ENCODE results near the gene DLX3. TPM values are rescaled to one million over a fixed set of nuclear protein-coding genes. Genes with fewer than 3 reads are reported as not detected.

Gene DLX3
- total RNA-seq, 1 experiment from 2014 or later: 1.2 TPM

DNA sequence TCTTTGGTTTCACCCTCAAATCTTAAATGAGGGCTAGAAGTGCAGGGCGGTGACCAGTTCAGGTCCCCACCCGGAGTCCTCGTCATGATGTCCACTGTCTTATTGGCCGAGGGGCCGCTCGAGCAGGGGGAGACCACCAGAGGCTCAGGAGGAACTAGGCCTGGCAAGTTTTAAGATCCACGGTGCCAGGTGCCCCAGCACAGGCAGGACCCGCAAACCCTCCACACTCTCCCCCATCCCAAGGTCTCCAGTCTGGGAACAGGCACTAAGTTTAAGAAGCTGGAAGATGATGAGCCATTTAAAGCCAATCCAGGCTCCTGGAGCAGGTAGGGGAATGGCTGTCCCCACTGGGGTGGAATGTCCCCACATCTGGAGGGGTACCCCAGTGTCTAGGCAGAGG, 4.1 kb downstream of the DLX3 start:
- Histone ChIP-seq H4K20me1 (ENCODE audit: insufficient read depth) (no peaks in the 10 kb centered on the region), H3K36me3 (ENCODE audit: low read depth) (no peaks in the 10 kb centered on the region), H3K27ac (no peak overlapping the region), H3K4me2 (no peak overlapping the region), H3K9me2 (ENCODE audit: insufficient read depth) (no peaks in the 10 kb centered on the region), H3K4me1 (replicated peaks; ENCODE audit: insufficient read depth) (peaks cover 23% of the 10 kb centered on the region), H3K27me3 (ENCODE audit: insufficient read depth, low read depth) (peaks cover 7% of the 10 kb centered on the region; the same call in 1 of the 2 replicates), H3K9me3 (ENCODE audit: insufficient read depth, low read depth) (no peaks in the 10 kb centered on the region), H3F3A (ENCODE audit: insufficient read depth, low read depth) (peaks cover 4% of the 10 kb centered on the region; the same call in 1 of the 2 replicates), H3K79me2 (ENCODE audit: low read depth) (peaks cover 6% of the 10 kb centered on the region; the same call in 1 of the 2 replicates), H2AFZ (no peak overlapping the region), H3K4me3 (no peak overlapping the region)
- ChIA-PET CTCF (no interaction called here), POLR2A (ENCODE audit: unreplicated experiment) (no interaction called here)
- no peak for TF ChIP-seq EZH2 (IDR thresholded peaks at IDR 0.05; ENCODE audit: low read depth)
- TF ChIP-seq, protein P1, sequence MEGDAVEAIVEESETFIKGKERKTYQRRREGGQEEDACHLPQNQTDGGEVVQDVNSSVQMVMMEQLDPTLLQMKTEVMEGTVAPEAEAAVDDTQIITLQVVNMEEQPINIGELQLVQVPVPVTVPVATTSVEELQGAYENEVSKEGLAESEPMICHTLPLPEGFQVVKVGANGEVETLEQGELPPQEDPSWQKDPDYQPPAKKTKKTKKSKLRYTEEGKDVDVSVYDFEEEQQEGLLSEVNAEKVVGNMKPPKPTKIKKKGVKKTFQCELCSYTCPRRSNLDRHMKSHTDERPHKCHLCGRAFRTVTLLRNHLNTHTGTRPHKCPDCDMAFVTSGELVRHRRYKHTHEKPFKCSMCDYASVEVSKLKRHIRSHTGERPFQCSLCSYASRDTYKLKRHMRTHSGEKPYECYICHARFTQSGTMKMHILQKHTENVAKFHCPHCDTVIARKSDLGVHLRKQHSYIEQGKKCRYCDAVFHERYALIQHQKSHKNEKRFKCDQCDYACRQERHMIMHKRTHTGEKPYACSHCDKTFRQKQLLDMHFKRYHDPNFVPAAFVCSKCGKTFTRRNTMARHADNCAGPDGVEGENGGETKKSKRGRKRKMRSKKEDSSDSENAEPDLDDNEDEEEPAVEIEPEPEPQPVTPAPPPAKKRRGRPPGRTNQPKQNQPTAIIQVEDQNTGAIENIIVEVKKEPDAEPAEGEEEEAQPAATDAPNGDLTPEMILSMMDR (conservative IDR thresholded peaks at IDR 0.05): no peak
- intact Hi-C loops (cut with micrococcal nuclease; ENCODE audit: unreplicated experiment): loop anchor here (10.0 kb wide), 1 partner anchor 576 kb away; the partner anchor contains the start of gene PHB1
- BruUV-seq (replicated peaks): no TSS peak
- no peak for DNase-seq

DNA sequence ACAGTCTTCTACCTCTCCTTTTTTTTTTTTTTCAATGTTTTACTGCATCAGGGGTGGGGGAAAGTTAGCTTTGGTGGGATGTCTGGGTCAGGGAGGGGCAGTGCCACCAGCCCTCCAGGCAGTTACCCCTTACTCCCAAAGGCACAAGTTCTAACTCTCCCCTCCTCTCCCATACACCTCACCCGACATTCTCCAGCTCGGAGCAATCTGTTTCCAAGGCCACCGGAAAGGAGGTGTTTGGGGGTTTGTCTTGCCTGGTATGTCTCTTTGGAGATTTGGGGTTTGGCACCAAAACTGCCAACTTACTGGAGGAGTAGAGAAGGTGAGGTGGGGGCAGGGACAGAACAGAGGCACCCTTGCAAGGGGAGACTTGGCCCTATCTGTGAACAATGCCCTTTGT, 4.7 kb downstream of the DLX3 start:
- H3K27me3 ChIP-seq (ENCODE audit: insufficient read depth, low read depth): peaks cover 7% of the 10 kb centered on the region; the same call in 1 of the 2 replicates
- H3K36me3 ChIP-seq (ENCODE audit: low read depth): no peaks in the 10 kb centered on the region
- no peak for DNase-seq
- H3K9me2 ChIP-seq (ENCODE audit: insufficient read depth): no peaks in the 10 kb centered on the region
- peaks cover 6% of the 10 kb centered on the region; the same call in 1 of the 2 replicates for H3K79me2 ChIP-seq (ENCODE audit: low read depth)
- intact Hi-C loops (cut with micrococcal nuclease; ENCODE audit: unreplicated experiment): loop anchor here (10.0 kb wide), 1 partner anchor 576 kb away; the partner anchor contains the start of gene PHB1
- ChIA-PET CTCF (interaction anchor here (0.6 kb wide), 1 partner anchor 257 kb away, joined by 3 read pairs; no protein-coding TSS in a partner anchor), POLR2A (ENCODE audit: unreplicated experiment) (no interaction called here)
- H3K4me1 ChIP-seq (replicated peaks; ENCODE audit: insufficient read depth): peaks cover 18% of the 10 kb centered on the region
- no peaks in the 10 kb centered on the region for H3K9me3 ChIP-seq (ENCODE audit: insufficient read depth, low read depth)
- H3K27ac ChIP-seq: no peak overlapping the region
- no peak overlapping the region for H3K4me2 ChIP-seq
- H3K4me3 ChIP-seq: no peak overlapping the region
- no peak overlapping the region for H2AFZ ChIP-seq
- H3F3A ChIP-seq (ENCODE audit: insufficient read depth, low read depth): peaks cover 3% of the 10 kb centered on the region; the same call in 1 of the 2 replicates
- TF ChIP-seq EZH2 (IDR thresholded peaks at IDR 0.05; ENCODE audit: low read depth): no peak
- TF ChIP-seq, protein P1 (conservative IDR thresholded peaks at IDR 0.05): no peak
- H4K20me1 ChIP-seq (ENCODE audit: insufficient read depth): no peaks in the 10 kb centered on the region
- no TSS peak for BruUV-seq (replicated peaks)

DNA sequence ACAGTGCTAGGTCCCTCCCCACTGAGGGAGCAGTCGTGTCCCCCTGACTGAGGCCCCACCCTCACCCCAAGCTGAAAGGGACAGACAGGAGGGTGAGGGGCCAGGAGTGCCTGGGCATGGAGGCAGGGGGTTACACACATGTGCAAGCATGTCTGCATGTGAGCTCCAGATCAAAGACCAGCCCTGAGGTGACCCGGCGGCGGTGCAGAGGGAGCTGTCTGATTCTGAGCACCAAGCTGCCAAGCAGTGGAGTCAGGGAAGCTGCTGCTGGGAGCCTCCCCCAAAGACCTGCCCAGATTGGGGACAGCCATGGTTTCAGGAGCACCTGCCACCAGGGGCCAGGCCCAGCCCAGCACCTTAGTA, 5.5 kb downstream of the DLX3 start:
- TF ChIP-seq, protein P1 (conservative IDR thresholded peaks at IDR 0.05): no peak
- no peak for TF ChIP-seq EZH2 (IDR thresholded peaks at IDR 0.05; ENCODE audit: low read depth)
- BruUV-seq (replicated peaks): no TSS peak

More for the DNA sequence above, 5.5 kb downstream of the DLX3 start:
- no peaks in the 10 kb centered on the region for H4K20me1 ChIP-seq (ENCODE audit: insufficient read depth)
- H3K79me2 ChIP-seq (ENCODE audit: low read depth): peaks cover 5% of the 10 kb centered on the region; the same call in 1 of the 2 replicates
- H3K4me1 ChIP-seq (replicated peaks; ENCODE audit: insufficient read depth): peaks cover 16% of the 10 kb centered on the region
- H2AFZ ChIP-seq: no peak overlapping the region
- ChIA-PET CTCF (interaction anchor here (0.7 kb wide), 1 partner anchor 191 kb away, joined by 4 read pairs; no protein-coding TSS in a partner anchor), POLR2A (ENCODE audit: unreplicated experiment) (interaction anchor here (0.6 kb wide), 1 partner anchor 270 kb away, joined by 5 read pairs; no protein-coding TSS in a partner anchor)
- no peaks in the 10 kb centered on the region for H3K36me3 ChIP-seq (ENCODE audit: low read depth)
- H3K9me2 ChIP-seq (ENCODE audit: insufficient read depth): no peaks in the 10 kb centered on the region
- H3K27ac ChIP-seq: no peak overlapping the region
- peaks cover 7% of the 10 kb centered on the region; the same call in 1 of the 2 replicates for H3K27me3 ChIP-seq (ENCODE audit: insufficient read depth, low read depth)
- H3K4me2 ChIP-seq: no peak overlapping the region
- DNase-seq: no peak
- H3K4me3 ChIP-seq: no peak overlapping the region
- peaks cover 3% of the 10 kb centered on the region; the same call in 1 of the 2 replicates for H3F3A ChIP-seq (ENCODE audit: insufficient read depth, low read depth)
- intact Hi-C loops (cut with micrococcal nuclease; ENCODE audit: unreplicated experiment): no loop called here
- no peaks in the 10 kb centered on the region for H3K9me3 ChIP-seq (ENCODE audit: insufficient read depth, low read depth)

All from PC-9 (cell line).